CD4-positive, alpha-beta memory T cell (primary cell): ENCODE measurements around the gene IL36B. TPM values are rescaled to one million over a fixed set of nuclear protein-coding genes. Genes with fewer than 3 reads are reported as not detected.
A peak's percentile ranks its signal among the peaks of the same experiment; 100 is the strongest.

Experiments
- CTCF ChIA-PET: fragments of 350-600 bp; sonication (Branson Sonifier 250); formaldehyde crosslinking; loops from one replicate; lab custom pipeline; 2021; ENCODE audit warnings: inconsistent platforms; ENCODE audit not compliant: partially characterized antibody; lab: Charles Lee
- POLR2A ChIA-PET: fragments of 350-600 bp; sonication (Branson Sonifier 250); formaldehyde crosslinking; loops from one replicate; lab custom pipeline; 2021; ENCODE audit not compliant: partially characterized antibody; lab: Charles Lee
- DNase-seq, 5 donors: peaks; one replicate each; pipeline versions ENCODE4 v3.0.0 to v3.0.0-alpha.2; 2020 to 2022; ENCODE audit warnings: mixed read lengths in 1 of 5
- H3K27ac ChIP-seq: one replicate; pipeline ENCODE4 v1.7.0; 2013; ENCODE audit warnings: low read depth, low read length
- H3K27me3 ChIP-seq: 2 replicates; pipeline ENCODE4 v1.7.0; 2013; ENCODE audit warnings: mild to moderate bottlenecking, low read length, moderate library complexity; ENCODE audit not compliant: insufficient read depth
- H3K36me3 ChIP-seq: 2 replicates; pipeline ENCODE4 v1.7.0; 2013; ENCODE audit warnings: mild to moderate bottlenecking, low read length, moderate library complexity; ENCODE audit not compliant: insufficient read depth
- H3K4me1 ChIP-seq: 2 replicates; pipeline ENCODE4 v1.7.0; 2013; ENCODE audit warnings: mild to moderate bottlenecking, low read length, moderate library complexity; ENCODE audit not compliant: insufficient read depth
- H3K4me3 ChIP-seq, 2 donors: one replicate each; pipeline ENCODE4 v1.7.0; 2013; ENCODE audit warnings: low read length in 2 of 2, mild to moderate bottlenecking in 1 of 2
- H3K9me3 ChIP-seq, 2 donors: one replicate each; pipeline ENCODE4 v1.7.0; 2013; ENCODE audit warnings: low read length in 2 of 2, control low read depth in 1 of 2; ENCODE audit not compliant: control insufficient read depth in 1 of 2
- H3K27ac Mint-ChIP-seq, 7 donors: one replicate each; pipeline ENCODE4 v1.8.0; 2020 to 2021; ENCODE audit warnings: mixed read lengths in 7 of 7, mild to moderate bottlenecking in 6 of 7, inconsistent platforms in 3 of 7, moderate library complexity in 3 of 7
- H3K27me3 Mint-ChIP-seq, 2 donors: one replicate each; pipeline ENCODE4 v1.8.0; 2020 to 2021; ENCODE audit warnings: mixed read lengths in 2 of 2
- H3K36me3 Mint-ChIP-seq, 2 donors: one replicate each; pipeline ENCODE4 v1.8.0; 2020 to 2021; ENCODE audit warnings: mixed read lengths in 2 of 2, inconsistent platforms in 1 of 2, mild to moderate bottlenecking in 1 of 2
- H3K4me1 Mint-ChIP-seq, 4 donors: one replicate each; pipeline ENCODE4 v1.8.0; 2020 to 2021; ENCODE audit warnings: mixed read lengths in 4 of 4, mild to moderate bottlenecking in 1 of 4
- H3K4me3 Mint-ChIP-seq, 8 donors: one replicate each; pipeline ENCODE4 v1.8.0; 2020 to 2021; ENCODE audit warnings: mixed read lengths in 8 of 8, mild to moderate bottlenecking in 7 of 8, moderate library complexity in 6 of 8, inconsistent platforms in 3 of 8
- H3K9me3 Mint-ChIP-seq, 8 donors: one replicate each; pipeline ENCODE4 v1.8.0; 2020 to 2021; ENCODE audit warnings: mixed read lengths in 8 of 8, mild to moderate bottlenecking in 5 of 8, inconsistent platforms in 3 of 8, moderate library complexity in 1 of 8
- intact Hi-C: fragments of 100-400 bp; cut with micrococcal nuclease; formaldehyde crosslinking; loops from one replicate; pipeline ENCODE4 v1.15.1; 2023
- polyA plus RNA-seq, 2 donors: library from polyadenylated mRNA; unstranded; fragments of 300-500 nt; fragmentation: Illumina TruSeq; gene quantifications; one replicate each; pipeline ENCODE4 v1.2.3, GENCODE V29; 2021
- total RNA-seq, 2 experiments: library from RNA; stranded (reverse); gene quantifications; one replicate each; pipeline ENCODE4 v1.2.3, GENCODE V29; 2021

The IL36B gene
- total and polyA plus RNA-seq, 4 experiments from 2014 or later: not detected

DNA sequence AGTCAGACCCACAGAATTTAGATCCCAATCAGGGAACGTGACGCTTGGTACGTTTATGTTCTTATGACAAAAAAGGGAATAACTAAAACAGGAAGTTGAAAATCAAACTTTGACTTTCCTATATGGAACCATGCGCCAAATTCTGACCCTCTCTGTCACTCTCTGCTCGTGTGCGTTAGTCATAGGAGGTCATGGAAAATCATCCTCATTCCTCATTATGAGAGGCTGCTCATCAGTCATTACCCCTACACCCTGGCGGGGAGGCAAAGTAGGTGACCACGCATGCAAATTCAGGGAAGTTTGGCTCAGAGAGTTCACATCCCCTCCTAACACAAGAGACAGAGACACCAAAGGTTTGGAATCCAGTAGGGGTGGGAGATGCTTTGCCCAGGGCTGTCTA is 30.6 kb upstream of the IL36B start:
- Histone ChIP-seq H3K9me3 (no peaks in the 10 kb centered on the region), H3K4me3 (no peak overlapping the region), H3K27me3 (no peaks in the 10 kb centered on the region), H3K27ac (no peak overlapping the region), H3K36me3 (no peaks in the 10 kb centered on the region), H3K4me1 (no peaks in the 10 kb centered on the region)
- ChIA-PET CTCF (interaction anchor here (0.9 to 1.4 kb wide), 3 partner anchors 10 to 19 kb away, joined by 3 to 4 read pairs (median 3); no protein-coding TSS in a partner anchor), POLR2A (no interaction called here)
- H3K27ac Mint-ChIP-seq: no peak overlapping the region
- intact Hi-C loops: loop anchor here (5.0 kb wide), 2 partner anchors 86 to 119 kb away; no protein-coding TSS in a partner anchor
- no peak for DNase-seq
- no peak overlapping the region for H3K4me3 Mint-ChIP-seq
- peaks cover 8 to 16% of the 10 kb centered on the region in 2 donors for H3K27me3 Mint-ChIP-seq
- H3K9me3 Mint-ChIP-seq: peaks cover 0 to 4% (median 2%) of the 10 kb centered on the region in 8 donors
- H3K36me3 Mint-ChIP-seq: no peaks in the 10 kb centered on the region
- no peaks in the 10 kb centered on the region for H3K4me1 Mint-ChIP-seq

DNA sequence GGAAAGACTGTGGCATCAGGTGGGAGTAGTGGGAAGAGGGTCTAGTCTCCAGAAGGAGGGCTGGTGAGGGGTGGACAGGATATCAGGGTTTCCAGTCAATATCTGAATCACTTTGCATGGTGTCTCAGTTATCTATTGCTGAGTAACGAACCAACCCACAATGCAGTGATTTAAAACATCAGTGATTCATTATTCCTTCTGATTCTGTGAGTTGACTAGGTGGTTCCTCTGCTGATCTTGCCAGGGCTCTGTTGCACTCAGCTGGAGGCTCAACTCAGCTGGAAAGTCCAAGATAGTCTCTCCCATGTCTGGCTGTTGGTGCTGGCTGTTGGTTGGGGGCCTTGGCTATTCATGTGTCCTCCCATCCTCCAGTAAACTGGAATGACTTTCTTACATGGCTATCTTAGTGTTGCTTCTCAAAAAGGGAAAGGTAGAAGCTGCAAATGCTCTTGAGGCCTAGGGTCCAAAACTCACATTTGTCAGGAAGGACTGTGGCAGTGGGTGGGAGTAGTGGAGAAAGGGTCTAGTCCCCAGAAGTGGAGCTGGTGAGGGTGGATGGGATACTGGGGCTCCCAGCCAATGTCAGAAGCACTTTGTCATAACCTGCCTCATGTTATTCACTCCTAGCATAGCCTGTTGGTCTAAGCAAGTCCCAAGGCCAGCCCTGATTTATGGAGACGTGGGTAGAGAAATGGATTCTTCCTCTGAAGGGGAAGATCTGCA is 29.0 kb upstream of the IL36B start:
- CTCF ChIA-PET: interaction anchor here (1.2 to 2.1 kb wide), 4 partner anchors 8 to 25 kb away, joined by 3 to 10 read pairs (median 3); no protein-coding TSS in a partner anchor
- POLR2A ChIA-PET: no interaction called here
- no peak for DNase-seq
- no peak overlapping the region for H3K4me3 Mint-ChIP-seq
- intact Hi-C loops: loop anchor here (5.0 kb wide), 2 partner anchors 84 to 121 kb away; no protein-coding TSS in a partner anchor
- no peaks in the 10 kb centered on the region for H3K36me3 Mint-ChIP-seq
- peaks cover 8 to 16% of the 10 kb centered on the region in 2 donors for H3K27me3 Mint-ChIP-seq
- no peaks in the 10 kb centered on the region for H3K9me3 ChIP-seq
- no peak overlapping the region for H3K27ac ChIP-seq
- peaks cover 0 to 2% (median 0%) of the 10 kb centered on the region in 8 donors for H3K9me3 Mint-ChIP-seq
- H3K27ac Mint-ChIP-seq: no peak overlapping the region
- H3K36me3 ChIP-seq: no peaks in the 10 kb centered on the region
- H3K27me3 ChIP-seq: no peaks in the 10 kb centered on the region
- no peak overlapping the region for H3K4me3 ChIP-seq
- no peaks in the 10 kb centered on the region for H3K4me1 ChIP-seq
- H3K4me1 Mint-ChIP-seq: no peaks in the 10 kb centered on the region

DNA sequence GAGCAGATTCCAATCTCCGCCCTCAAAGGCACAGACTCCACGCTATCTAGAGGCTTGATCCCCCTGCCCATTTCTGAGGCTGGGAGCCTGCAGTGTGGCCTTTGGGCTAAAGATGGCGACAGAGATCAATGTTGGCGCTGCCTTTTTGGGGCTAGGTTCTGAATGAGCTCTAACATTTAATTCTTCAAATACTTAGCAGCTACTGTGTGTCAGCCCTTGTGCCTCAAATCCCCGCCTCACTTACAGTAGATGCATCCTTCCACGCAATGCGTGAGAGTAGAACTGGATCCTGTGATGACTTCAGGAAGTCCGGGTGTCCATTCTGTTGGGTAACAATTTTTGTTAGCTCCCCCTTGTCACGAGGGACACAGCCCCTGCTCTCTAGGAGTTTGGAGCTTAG is 27.5 kb upstream of the IL36B start:
- Histone ChIP-seq H3K9me3 (no peaks in the 10 kb centered on the region), H3K4me3 (no peak overlapping the region), H3K27ac (no peak overlapping the region), H3K4me1 (no peaks in the 10 kb centered on the region), H3K27me3 (no peaks in the 10 kb centered on the region), H3K36me3 (no peaks in the 10 kb centered on the region)
- no peak overlapping the region for H3K4me3 Mint-ChIP-seq
- ChIA-PET POLR2A (interaction anchor here (1.0 kb wide), 1 partner anchor 9 kb away, joined by 4 read pairs; no protein-coding TSS in a partner anchor), CTCF (interaction anchor here (0.7 to 2.1 kb wide), 24 partner anchors 8 to 310 kb away, joined by 3 to 11 read pairs (median 4); partner anchors contain the start of genes IL1F10, IL36G and IL36RN)
- H3K36me3 Mint-ChIP-seq: no peaks in the 10 kb centered on the region
- H3K27ac Mint-ChIP-seq: no peak overlapping the region
- peaks cover 4 to 13% of the 10 kb centered on the region in 2 donors for H3K27me3 Mint-ChIP-seq
- peak; percentile 15 to 44 (median 18) for DNase-seq
- peaks cover 0 to 2% (median 0%) of the 10 kb centered on the region in 8 donors for H3K9me3 Mint-ChIP-seq
- intact Hi-C loops: loop anchor here (5.0 kb wide), 2 partner anchors 83 to 122 kb away; no protein-coding TSS in a partner anchor
- peaks cover 0 to 2% (median under 1%) of the 10 kb centered on the region in 4 donors for H3K4me1 Mint-ChIP-seq

DNA sequence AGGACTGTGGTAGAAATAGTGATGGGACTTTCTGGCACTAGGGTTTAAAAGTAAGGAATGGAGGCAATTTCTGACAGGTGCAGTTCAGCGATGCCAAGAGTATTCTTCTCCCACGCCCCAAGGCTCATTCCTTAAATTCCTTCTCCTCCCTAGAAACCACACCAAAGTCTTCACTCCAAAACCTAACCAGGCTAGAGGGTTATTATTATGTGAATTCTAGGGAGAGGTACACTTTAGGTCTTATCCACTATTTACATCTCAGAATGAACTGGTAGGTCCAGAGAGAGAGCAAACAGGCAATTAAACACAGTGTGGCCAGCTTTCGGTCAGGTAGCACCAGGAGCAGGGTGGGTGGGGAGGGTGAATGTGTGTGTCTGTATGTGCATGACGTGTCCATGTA is 26.5 kb upstream of the IL36B start:
- no peak overlapping the region for H3K27ac ChIP-seq
- H3K4me1 ChIP-seq: peaks cover 4% of the 10 kb centered on the region
- ChIA-PET CTCF (interaction anchor here (1.3 to 2.1 kb wide), 7 partner anchors 11 to 311 kb away, joined by 3 to 10 read pairs (median 4); partner anchors contain the start of gene IL36RN), POLR2A (no interaction called here)
- Mint-ChIP-seq H3K27me3 (peaks cover 4 to 9% of the 10 kb centered on the region in 2 donors), H3K27ac (no peak overlapping the region), H3K36me3 (no peaks in the 10 kb centered on the region), H3K4me1 (peaks cover 2 to 6% (median 4%) of the 10 kb centered on the region in 4 donors), H3K9me3 (peaks cover 0 to 2% (median 0%) of the 10 kb centered on the region in 8 donors), H3K4me3 (no peak overlapping the region)
- H3K4me3 ChIP-seq: no peak overlapping the region
- H3K36me3 ChIP-seq: no peaks in the 10 kb centered on the region
- H3K27me3 ChIP-seq: no peaks in the 10 kb centered on the region
- intact Hi-C loops: no loop called here
- H3K9me3 ChIP-seq: no peaks in the 10 kb centered on the region
- no peak for DNase-seq

DNA sequence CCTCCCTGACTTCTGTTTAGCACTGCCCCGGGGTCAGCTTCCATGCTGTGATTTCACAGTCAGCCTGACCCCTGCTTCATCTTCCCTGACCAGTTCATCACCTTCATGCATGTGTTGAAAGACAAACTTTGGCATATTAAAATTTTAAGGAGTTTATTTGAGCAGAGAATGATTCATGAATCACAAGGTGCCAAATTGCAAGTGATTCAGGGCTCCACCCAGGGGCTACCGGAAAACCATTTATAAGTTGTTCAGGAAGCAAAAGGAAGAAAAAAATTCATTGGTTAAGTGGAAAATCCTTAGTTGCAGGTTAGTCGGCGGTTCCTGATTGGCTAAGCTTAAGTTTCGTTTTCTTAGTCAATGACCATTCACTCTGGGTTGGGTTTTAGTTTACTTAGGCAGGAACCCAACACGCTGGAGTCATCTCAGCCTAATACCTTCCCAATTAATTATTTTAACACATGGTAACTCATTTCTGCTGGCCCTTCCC is 25.7 kb upstream of the IL36B start:
- CTCF ChIA-PET: interaction anchor here (1.3 kb wide), 1 partner anchor 16 kb away, joined by 3 read pairs; no protein-coding TSS in a partner anchor

DNA sequence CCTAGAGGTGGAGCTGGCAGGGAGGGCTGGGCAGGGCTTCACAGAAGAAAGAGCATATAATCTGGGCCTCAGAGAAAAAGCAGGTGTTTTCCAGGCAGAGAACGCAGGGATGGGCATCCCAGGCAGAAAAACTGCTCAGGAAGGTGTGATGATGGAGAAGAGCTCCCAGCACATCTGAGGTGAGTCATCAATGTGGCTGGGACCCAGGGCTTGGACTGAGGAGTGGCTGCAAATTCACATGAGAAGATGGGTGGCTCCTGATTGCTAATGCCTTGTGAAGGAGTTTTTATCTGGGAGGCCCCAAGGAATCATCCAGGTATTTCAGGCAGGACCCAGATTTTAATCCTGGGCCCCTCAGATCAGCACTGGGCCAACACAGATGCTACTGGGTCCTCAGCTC is 25.3 kb upstream of the IL36B start:
- no peaks in the 10 kb centered on the region for H3K9me3 ChIP-seq
- no peaks in the 10 kb centered on the region for H3K36me3 ChIP-seq
- intact Hi-C loops: no loop called here
- no peaks in the 10 kb centered on the region for H3K9me3 Mint-ChIP-seq
- H3K27ac ChIP-seq: no peak overlapping the region
- H3K27ac Mint-ChIP-seq: no peak overlapping the region
- POLR2A ChIA-PET: no interaction called here
- CTCF ChIA-PET: interaction anchor here (1.3 kb wide), 1 partner anchor 15 kb away, joined by 3 read pairs; no protein-coding TSS in a partner anchor
- no peaks in the 10 kb centered on the region for H3K36me3 Mint-ChIP-seq
- H3K27me3 ChIP-seq: no peaks in the 10 kb centered on the region
- no peak overlapping the region for H3K4me3 Mint-ChIP-seq
- H3K4me1 ChIP-seq: peaks cover 4% of the 10 kb centered on the region
- DNase-seq: no peak
- peaks cover 6% of the 10 kb centered on the region in 2 donors for H3K27me3 Mint-ChIP-seq
- H3K4me1 Mint-ChIP-seq: peaks cover 2 to 6% (median 4%) of the 10 kb centered on the region in 4 donors
- no peak overlapping the region for H3K4me3 ChIP-seq

More for the DNA sequence above, 25.7 kb upstream of the IL36B start:
- POLR2A ChIA-PET: no interaction called here
- no peak overlapping the region for H3K4me3 Mint-ChIP-seq
- Histone ChIP-seq H3K36me3 (no peaks in the 10 kb centered on the region), H3K4me1 (peaks cover 4% of the 10 kb centered on the region), H3K4me3 (no peak overlapping the region), H3K9me3 (no peaks in the 10 kb centered on the region), H3K27ac (no peak overlapping the region), H3K27me3 (no peaks in the 10 kb centered on the region)
- intact Hi-C loops: no loop called here
- H3K4me1 Mint-ChIP-seq: peaks cover 2 to 6% (median 4%) of the 10 kb centered on the region in 4 donors
- no peaks in the 10 kb centered on the region for H3K36me3 Mint-ChIP-seq
- H3K27me3 Mint-ChIP-seq: peaks cover 4 to 7% of the 10 kb centered on the region in 2 donors
- DNase-seq: no peak
- H3K27ac Mint-ChIP-seq: peak overlapping the region in 1 of 7 donors; percentile 36
- peaks cover 0 to under 1% (median 0%) of the 10 kb centered on the region in 8 donors for H3K9me3 Mint-ChIP-seq
